ENCODE results near the gene DEAF1.
"Not testable (repeated sequence)": the region's sequence is repeated elsewhere in the genome, so short reads cannot be mapped to it uniquely, and the experiment has no call there.

DEAF1 gene

GRCh38 chr11:702462-703461 lies 7.7 kb upstream of the DEAF1 start:
- DNase-seq (ENCODE audit: extremely low read depth in 1 of 2, low read depth in 1 of 2), result no peak

- no peak for DNase-seq (ENCODE audit: extremely low read depth in 1 of 2, low read depth in 1 of 2)
Observed at GRCh38 chr11:701741-702461, 6.9 kb upstream of the DEAF1 start.

GRCh38 chr11:699753-700152 lies 4.7 kb upstream of the DEAF1 start:
- DNase-seq (ENCODE audit: extremely low read depth in 1 of 2, low read depth in 1 of 2), result no peak

- no peak for DNase-seq (ENCODE audit: extremely low read depth in 1 of 2, low read depth in 1 of 2)
Observed at GRCh38 chr11:699116-699508, 4.1 kb upstream of the DEAF1 start.

DNA sequence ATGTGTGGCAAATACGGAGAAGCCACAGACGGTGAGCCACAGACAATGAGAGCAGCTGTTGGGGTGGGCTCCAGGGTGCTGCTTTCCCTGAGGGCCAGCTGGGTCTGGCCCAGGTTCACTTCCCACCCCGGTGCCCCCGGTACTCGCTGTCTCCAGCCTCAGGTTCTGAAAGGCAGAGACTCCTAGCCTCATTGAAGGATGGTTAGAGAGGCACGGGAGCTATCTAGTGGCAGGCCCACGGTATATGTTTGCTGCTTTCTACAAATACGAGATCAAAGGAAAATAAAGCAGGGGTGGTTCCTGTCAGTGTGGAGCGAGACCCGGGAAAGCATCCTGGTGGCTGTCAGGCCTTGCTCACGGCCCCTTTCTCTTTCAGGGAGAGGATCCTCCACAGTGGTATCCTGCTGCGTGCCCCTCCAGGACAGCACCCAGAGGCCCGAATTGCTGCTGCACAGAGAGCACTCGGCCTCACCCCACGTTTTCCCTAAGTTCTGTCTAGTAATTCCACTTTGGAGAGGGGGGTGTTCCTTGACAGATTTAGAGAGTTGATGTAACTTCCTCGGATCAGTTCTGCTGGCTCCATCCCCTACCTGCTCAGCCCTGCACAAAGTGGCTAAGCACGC lies 3.6 kb upstream of the DEAF1 start:
- DNase-seq (ENCODE audit: extremely low read depth in 1 of 2, low read depth in 1 of 2), result no peak

DNA sequence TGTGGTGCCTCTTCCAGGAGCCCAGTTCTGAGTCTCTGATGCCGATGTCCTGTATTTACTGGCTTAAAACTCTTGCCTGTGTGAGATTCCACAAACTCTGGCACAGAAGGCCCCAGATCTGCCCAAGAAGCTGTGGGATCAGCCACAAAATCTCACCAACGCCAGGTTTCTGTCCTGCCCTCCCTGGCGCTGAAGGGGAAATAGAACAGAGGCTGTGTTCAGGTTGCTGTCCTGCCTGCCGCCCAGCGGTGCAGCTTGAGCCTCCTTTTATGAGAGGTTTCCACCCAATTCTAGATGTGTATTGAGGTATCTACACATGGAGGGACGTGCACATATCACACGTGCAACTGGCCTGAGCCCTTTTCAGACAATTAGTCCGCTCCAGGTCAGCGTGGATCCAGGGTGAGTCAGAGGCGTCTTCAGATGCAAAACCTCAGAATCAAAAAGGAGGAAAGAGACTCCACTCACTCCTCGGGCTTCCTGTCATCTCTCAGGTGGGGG lies 2.8 kb upstream of the DEAF1 start:
- DNase-seq (ENCODE audit: extremely low read depth in 1 of 2, low read depth in 1 of 2), result no peak

- no peak for DNase-seq (ENCODE audit: extremely low read depth in 1 of 2, low read depth in 1 of 2)
Observed at GRCh38 chr11:696955-697491, 2.0 kb upstream of the DEAF1 start.

DNA sequence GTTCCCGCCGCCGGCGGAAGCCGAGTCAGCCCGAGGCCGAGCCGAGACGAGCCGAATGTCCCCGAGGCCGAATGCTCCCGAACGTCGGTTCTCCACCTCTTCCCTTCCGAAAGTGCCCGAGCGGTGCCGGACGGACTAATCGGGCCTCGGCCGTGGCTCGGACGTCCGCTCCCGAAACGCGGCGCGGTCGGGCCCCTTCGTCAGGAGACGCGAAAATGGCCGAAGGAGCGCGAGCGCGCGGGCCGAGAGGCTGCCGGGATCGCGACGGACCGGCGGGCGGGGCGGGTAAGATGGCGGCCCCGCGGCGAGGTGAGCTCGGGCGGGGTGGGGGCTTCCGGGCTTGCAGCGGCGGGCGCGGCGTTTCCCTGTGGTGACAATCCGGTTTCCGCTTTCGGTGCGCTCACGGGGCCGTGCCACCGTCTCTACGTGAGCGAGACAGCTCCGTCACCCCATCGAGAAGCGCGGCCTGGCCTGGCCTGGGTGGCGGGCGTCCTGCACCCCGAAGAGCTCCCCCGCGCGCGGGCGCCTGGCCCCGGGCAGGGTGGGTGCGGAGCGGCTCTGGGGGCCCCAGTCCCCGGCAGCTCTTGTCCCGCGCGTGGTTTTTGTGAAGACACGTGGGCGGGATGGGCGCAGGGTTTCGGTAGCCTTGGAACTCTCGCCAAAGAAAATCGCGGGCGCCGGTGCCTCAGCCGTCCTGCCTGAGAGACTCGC lies 671 bp upstream of the DEAF1 start, which contains the start of gene TMEM80:
TMEM80 (plus strand) TSS at position 279 of the 711 bp plus-strand sequence; CDS start at position 291, 12 bp downstream.
- peak; percentile 89 to 91 for DNase-seq (ENCODE audit: extremely low read depth in 1 of 2, low read depth in 1 of 2)

DNA sequence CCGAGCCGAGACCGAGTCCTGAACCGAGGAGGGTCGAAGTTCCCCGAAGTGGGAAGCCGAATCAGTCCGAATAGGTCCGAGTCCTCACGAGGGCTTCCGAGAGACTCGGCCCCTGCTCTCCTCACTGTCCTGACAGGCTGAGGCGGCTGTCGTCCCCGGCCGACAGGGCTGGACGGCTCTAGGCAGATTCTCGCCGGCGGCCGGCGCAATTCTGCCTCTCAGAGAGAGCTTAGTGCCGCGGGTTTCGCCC lies 191 bp upstream of the DEAF1 start:
- no peak for DNase-seq (ENCODE audit: extremely low read depth in 1 of 2, low read depth in 1 of 2)

DNA sequence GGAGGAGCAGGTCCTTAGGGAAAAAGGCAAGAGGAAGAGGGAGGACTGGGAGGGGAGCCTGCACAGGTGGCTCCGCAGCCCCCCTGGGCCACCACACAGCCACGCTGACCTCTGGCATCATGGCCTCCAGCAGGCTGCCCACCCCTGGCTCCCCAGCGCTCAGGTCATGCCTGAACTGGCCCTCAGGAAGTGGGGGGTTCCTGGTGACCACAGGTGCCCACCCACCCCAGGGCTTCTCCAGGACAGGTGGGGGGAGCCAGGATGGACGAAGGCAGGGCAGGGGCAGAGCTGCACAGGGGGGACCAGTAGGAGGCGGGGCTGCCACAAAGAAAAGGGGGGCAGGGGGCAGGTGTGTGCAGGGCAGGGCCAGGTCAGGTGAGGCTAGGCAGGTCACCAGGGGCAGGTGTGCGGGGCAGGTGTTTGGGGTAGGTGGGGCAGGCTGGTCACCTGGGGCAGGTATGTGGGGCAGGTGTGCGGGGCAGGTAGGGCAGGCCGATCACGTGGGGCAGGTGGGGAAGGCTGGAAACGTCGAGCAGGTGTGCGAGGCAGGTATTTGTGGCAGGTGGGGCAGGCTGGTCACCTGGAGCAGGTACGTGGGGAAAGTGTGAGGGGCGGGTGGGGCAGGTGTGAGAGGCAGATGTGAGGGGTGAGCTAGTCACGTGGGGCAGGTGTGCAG lies 997 bp downstream of the DEAF1 start:
- no peak for DNase-seq (ENCODE audit: extremely low read depth in 1 of 2, low read depth in 1 of 2)

GRCh38 chr11:693415-693831 lies 1.6 kb downstream of the DEAF1 start:
- DNase-seq (ENCODE audit: extremely low read depth in 1 of 2, low read depth in 1 of 2), result no peak

DNA sequence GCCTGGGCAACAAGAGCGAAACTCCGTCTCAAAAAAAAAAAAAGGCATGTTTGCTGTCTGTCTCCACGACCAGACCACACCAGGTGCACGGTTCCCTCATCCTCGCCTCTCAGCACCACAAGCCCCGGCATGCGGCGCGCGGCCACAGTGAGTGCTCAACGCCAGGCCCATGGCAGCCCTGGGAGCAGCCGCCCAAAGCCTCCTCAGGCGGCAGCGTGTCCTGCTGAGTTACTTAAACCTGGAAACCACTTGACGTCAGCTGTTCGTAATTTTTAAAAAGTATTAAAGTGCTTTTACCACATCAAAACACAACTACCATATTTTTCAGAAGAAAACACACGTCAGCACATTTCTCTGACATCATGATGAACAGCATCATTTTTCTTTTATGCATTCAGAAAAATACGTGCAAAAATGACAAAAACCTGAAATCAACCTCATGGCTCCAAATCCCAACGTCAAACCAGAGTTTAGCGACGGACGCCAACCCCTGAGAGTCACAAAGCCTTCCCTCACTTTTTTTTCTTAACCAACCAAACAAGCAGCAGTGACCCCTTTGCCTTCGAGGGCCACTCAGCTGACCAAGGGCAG lies 2.1 kb downstream of the DEAF1 start:
- DNase-seq (ENCODE audit: extremely low read depth in 1 of 2, low read depth in 1 of 2), result peak in 1 of 2 donors; percentile 41

- no peak for DNase-seq (ENCODE audit: extremely low read depth in 1 of 2, low read depth in 1 of 2)
Observed at GRCh38 chr11:691710-692590, 3.1 kb downstream of the DEAF1 start.

DNA sequence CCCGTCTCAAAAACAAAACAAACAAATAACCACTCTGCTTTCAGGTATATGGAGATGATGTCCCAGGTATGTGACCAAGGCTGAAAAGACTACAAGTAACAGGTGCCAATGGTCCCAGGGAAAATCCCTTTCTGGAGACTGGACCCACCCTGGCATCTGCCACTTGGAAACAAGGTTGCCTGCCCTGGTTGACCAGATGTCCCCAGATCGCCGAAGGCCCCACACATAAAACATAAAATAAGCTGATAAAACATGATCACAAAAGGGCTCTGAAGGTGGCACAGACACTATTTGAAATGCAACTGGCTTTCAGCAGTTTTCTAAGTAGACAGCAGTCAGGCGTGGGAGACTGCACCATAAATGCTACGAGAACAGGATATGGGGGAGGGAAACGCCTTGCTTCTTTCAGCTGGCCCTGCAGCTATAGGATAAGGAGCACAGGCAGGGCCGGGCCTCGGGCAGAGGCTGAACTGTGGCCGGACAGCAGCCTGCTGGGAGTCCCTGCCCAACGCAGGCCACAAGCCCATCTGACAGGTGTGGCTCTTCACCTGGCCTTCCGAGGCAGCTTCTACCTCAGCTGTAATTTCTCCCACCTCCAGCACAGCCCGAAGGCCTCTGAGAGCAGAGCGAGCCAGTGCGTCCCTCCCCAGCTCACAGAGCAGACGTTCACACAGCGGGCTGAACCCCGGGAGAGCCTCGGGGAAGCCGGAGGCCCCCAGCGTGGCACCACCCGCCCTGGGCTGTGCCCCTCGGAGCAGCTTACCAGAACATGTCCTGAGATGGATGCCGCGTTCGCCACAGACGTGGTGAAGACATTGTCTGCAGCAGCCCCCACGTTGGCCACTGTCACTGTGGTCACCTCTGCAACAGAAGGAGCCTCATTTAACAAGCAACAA lies 4.0 kb downstream of the DEAF1 start:
- DNase-seq (ENCODE audit: extremely low read depth in 1 of 2, low read depth in 1 of 2), result no peak

DNA sequence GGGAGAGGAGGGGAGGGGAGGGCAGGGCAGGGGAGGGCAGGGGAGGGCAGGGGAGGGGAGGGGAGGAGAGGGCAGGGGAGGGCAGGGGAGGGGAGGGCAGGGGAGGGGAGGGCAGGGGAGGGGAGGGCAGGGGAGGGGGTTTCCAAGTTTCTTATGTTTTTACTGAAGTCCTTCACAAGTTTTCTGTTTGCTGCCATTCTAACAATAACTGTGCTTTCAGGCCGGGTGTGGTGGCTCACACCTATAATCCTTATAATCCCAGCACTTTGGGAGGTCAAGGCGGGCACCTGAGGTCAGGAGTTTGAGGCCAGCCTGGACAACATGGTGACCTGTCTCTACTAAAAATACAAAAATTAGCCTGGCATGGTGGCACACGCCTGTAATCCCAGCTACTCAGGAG lies 4.8 kb downstream of the DEAF1 start:
- DNase-seq (ENCODE audit: extremely low read depth in 1 of 2, low read depth in 1 of 2), result not testable (repeated sequence)

- no peak for DNase-seq (ENCODE audit: extremely low read depth in 1 of 2, low read depth in 1 of 2)
Observed at GRCh38 chr11:689625-690024, 5.4 kb downstream of the DEAF1 start.

DNA sequence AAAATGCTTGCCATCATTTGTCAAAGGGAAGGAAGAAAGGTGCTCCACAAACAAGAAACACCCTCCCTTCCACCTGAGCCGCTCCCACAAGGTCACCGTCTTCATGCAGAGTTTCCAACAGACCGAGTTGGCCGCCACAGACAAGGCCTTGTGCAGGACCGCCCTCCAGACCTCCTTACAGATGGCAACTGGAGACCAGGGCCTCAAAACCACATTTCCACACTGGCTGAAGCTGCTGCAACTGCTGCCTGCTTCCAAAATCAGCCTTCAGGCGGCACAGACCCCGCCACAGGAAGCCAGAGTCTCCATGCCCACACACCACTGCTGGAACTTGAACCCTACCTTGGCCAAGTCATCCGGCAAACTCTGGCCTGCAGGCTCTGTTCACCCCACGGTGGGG lies 6.3 kb downstream of the DEAF1 start:
- DNase-seq (ENCODE audit: extremely low read depth in 1 of 2, low read depth in 1 of 2), result no peak

DNA sequence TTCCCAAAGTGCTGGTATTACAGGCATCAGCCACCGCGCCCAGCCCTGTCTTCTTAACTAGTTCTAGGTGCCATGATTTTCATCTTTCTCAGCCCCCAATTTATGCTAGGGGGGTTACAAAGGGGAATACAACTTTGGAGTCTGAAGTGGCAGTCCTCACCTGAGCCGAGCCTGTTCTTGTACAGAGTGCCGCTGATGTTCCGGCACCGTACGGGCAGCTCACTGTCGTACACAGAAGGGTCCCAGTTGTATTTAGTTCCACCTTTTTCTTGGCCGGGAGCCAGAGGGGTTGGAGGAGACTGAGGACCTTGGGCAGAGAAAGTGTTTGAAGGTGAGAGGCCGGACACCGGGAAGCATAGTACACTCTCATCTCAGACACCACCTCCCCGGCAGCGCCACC lies 7.3 kb downstream of the DEAF1 start:
- no peak for DNase-seq (ENCODE audit: extremely low read depth in 1 of 2, low read depth in 1 of 2)
